Measurements from ENCODE around the gene CD6.

- no peak for TF ChIP-seq POLR2AphosphoS5 (IDR thresholded peaks at IDR 0.05; ENCODE audit: low read depth, low read length)
- no peak for TF ChIP-seq TAF1 (IDR thresholded peaks at IDR 0.05; ENCODE audit: borderline replicate concordance, low read depth, low read length)
Observed at GRCh38 chr11:61039916-61040315, 68.4 kb downstream of the CD6 start.
